NCI-H82 treated with DMSO at 0.1 percent for 48 hours (cell line): ENCODE measurements around the gene ACACA.
"Not testable (repeated sequence)": the region's sequence is repeated elsewhere in the genome, so short reads cannot be mapped to it uniquely, and the experiment has no call there.

Experiments used
- DNase-seq: peaks from one replicate; lab custom pipeline; 2025; ENCODE audit not compliant: unreplicated experiment; lab: John Stamatoyannopoulos, UW

Gene ACACA

DNA sequence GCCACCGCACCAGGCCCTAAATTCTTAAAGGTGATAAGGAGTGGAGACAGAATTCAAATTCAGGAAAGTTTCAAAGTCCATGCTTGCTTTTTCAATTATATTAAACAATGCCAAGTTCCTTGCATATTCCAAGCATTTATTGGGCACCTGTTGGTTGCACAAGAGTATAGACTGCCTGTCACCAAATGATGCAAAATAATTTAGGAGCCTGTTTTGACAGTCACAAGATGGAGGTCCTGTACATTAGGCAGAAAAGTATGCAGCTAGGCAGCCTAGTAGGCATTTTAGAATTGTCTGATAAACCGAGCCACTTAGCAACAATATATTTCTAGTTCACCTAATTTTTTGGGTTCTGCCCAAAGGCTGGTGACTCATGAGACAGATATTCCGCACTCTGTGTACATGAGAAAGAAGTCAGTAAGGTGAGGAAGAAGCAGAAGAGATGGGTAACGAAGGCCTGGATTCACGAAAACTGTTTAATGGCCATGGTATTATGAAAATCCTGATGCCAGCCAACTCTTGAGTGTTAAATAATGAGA is 7.3 kb downstream of the ACACA start:
- no peak for DNase-seq

DNA sequence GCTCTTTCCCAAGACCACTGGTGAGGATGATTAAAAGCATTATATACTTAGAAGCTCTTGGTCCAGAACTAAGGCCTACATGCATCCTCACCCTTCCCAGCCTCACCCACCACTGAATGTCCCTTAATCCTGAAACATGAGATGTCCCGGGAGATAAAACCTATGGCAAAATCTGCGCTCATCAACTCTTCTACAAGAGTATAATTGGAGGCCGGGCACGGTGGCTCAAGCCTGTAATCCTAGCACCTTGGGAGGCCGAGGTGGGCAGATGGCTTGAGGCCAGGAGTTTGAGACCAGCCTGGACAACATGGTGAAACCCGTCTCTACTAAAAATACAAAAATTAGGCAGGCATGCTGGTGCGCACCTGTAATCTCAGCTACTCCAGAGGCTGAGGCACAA is 13.3 kb downstream of the ACACA start:
- no peak for DNase-seq

DNA sequence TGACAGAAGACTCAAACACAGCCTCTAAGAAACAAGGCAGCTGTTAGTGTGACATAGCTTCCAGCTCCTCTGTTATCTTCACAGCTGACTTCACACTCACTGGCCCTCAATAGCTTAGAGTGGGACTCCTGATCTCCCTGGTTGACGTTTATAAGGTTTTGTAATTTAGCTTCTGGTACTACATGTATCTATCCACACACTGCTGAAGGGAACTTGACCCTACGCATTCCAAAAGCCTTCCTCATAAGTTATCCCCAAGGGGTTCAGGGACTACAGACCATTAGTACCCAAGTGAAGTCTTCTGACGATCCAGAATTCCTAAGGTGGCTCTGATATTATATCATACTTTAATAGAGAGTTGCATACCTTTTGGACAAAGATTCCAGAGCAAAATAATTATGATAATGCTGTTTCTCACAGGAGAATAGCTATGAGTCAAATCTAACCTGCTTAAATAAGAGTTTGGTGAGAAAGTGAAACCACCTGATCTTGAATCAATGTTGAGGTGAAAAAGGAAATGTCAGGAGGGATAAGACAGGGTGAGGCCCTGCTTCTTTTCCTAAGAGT is 14.5 kb downstream of the ACACA start:
- DNase-seq, result no peak

DNA sequence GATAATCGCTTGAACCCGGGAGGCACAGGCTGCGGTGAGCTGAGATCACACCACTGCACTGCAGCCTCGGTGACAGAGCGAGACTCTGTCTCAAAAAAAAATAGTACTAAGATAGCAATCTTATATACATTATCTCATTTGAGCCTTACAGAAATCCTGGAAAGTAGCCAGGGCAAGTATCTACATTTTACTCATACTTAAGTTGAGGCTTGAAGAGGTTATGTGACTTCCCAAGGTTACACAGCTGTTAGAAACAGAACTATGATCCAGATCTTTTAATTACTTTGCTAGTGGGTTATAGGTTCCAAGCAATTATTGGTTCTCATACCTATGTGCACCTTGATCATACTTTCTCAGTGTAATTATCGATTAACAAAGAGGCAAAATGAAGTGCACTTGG is 15.5 kb downstream of the ACACA start:
- DNase-seq, result no peak

DNA sequence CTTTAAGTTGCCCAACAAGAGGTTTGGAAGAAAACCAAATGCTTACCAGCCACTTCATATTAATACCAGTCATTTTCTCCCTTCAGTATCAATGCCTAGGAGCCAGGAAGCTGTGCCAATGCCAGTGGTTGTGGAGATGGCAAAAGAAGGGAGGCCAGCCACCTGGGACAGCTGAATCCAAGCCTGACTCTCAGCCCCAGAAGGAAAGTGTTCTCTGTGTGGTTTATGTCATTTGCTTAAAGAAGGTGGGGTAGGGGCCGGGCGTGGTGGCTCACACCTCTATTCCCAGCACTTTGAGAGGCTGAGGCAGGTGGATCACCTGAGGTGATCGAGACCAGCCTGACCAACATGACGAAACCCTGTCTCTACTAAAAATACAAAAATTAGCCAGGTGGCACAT is 17.5 kb downstream of the ACACA start:
- DNase-seq, result no peak

DNA sequence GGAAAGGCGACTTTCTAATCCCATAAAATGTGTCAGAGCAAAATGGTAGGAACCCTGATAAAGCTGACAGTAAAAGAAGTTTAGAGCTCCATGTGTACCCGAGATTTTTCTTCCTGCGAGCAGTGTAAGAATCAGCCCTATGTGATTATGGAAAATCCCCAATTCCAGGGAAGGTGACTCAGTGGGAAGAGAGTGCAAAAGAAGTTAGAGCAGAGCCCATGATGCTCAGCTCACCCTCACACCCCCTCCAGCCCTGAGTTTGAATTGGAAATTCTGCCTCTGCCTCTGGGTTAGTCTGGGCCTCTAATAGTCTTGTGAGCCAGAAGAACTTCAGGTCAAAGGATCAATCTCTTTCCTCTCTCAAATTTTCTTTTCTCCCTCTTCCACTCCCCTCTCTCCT is 18.4 kb downstream of the ACACA start:
- no peak for DNase-seq

DNA sequence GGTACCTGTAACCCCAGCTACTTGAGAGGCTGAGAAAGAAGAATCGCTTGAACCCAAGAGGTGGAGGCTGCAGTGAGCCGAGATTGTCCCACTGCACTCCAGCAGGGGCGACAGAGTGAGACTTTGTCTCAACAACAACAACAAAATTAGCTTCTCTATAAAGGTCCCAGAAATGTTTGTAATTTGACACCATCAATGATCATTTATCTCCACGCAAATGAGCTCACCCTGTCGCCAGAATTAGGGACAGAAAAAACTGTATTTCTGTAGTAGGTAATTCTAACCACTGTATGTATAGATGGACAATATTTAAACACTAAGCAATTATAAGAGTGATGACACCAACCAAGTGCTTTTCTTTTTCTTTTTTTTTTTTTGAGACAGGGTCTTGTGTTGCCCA is 20.2 kb downstream of the ACACA start:
- DNase-seq, result no peak

DNA sequence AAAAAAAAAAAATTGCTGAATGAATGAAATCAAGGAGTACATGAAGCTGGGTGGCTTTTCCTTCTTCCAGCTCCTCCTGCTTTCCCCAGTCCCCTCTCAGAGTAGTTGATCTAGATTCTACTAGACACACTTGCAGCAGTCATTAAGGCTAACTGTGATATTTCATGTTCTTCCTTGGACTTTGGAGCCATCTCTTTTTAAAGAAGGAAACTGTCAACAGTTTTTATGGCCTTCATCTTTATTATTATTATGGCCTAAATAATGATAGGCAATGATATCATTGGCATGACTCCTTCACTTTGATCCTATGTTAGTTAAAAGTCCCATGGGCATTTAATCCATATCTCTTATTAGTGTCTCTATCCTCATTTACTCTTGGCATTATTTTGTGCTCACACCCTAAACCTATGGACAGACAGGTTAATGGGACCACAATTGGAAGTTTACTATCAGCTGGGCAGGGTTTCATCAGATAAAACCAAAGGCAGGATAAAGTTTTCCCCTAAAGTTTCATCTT is 21.1 kb downstream of the ACACA start:
- DNase-seq, result no peak

DNA sequence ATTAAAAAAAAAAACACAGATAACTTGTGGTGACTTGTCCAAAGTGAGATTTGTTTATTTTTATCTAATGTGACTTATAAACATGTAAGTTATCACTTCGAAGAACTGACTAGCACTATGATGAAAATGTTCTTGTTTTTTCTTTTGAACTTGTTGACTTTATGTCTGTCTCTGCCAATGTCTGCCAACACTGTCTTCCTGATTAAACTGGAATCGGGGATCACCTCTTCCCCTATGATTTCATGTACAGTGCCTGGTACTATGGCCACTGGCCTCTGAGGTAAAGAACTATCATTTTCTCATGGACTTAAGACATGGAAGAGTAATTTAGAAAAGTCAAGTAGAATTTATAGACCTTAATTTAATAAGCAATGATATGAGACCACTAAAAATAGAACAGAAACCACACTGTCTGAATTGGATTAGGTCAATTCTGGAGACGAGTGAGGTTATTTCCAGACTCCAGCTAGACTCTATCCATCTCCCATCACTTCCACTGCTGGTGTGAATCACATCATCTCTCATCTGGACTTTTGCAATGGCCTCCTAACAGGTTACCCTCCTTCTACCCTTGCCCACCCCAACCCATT is 22.0 kb downstream of the ACACA start:
- no peak for DNase-seq

DNA sequence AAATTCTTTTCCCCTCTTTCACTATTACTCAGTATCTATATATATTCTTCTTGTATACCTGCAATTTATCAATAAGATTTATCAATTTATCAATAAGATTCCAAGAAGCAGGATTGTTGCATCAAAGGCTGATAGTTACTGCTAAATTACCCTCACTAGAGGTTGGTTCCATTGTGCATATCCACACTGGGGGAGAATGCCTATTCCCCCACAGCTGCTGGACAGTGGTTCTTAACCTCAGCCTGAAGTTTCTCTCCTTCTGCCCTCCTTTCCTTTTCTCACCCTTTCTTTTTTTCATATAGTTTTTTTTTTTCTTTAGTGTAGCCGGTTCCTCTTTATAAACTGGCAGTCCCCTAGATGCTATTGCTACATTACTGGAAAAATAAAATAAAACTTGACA is 24.6 kb downstream of the ACACA start:
- DNase-seq, result no peak

DNA sequence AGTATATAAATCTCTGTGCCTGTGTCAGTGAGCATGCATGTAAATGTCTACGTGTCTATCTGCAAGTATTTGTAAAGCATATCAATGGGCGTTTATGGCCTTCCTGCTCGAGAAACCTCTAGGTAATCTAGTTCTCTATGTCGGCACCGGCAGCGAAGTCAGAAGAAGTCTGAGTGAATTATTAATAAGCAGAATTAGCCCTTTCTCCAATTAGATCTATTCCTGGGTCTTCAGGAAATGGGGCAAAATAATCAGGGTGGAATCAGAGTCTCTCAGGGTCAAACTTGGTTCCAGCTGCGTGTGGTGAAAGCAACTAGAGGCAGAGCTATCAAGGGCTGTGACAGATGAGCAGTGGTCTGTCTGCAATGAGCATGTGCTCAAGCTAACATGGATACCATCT is 30.9 kb downstream of the ACACA start, which contains the start of gene C17orf78:
TSS of gene C17orf78 (plus strand) at position 280 of the 400 bp plus-strand sequence. CDS start at position 388, 108 bp downstream.
- no peak for DNase-seq

DNA sequence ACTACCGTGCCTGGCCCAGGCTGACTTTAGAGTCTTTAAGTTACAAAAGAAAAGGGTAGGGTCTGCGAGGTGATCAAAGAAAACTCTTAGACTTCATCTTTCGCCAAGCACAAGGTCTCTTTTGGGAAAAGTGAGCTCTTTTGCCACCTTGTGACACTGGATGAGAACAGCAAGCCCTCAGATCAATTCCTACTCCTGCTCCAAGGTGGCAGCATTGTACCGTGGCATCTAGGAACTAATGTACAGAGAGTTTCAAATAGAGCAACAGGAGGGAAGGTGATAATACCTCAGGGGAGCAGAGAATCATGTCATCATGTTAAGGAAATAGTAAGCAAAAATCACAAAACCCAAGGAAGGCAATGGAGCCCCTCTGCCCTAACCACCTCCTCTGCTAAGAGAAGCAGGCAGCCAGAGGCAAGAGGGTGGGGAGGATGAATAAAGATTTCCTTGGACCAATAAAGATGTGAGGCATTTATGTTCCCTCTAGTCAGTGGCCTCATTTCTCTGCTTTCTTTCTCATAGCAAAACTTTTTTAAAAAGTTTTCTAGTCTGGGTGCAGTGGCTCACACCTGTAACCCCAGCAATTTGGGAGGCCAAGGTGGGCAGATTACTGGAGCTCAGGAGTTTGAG is 33.0 kb downstream of the ACACA start:
- peak; percentile 86 for DNase-seq

DNA sequence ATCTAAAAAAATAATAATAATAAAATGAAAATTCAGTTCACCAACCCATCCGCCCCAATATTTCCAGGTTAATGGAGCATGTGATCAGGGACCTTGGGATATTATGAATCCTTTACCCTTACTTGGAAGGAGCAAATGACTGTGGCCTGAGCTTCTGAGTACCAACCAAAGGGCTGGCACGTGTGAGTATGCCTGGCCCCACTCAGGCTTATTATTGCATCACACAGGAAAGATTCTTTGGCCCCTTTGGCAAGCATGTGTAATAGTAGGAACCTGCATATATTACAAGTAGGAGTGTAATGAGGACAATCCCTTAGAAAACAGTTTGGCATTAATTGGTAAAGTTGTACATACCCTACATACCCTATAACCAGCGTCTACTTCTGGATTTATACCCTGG is 38.1 kb downstream of the ACACA start:
- no peak for DNase-seq

DNA sequence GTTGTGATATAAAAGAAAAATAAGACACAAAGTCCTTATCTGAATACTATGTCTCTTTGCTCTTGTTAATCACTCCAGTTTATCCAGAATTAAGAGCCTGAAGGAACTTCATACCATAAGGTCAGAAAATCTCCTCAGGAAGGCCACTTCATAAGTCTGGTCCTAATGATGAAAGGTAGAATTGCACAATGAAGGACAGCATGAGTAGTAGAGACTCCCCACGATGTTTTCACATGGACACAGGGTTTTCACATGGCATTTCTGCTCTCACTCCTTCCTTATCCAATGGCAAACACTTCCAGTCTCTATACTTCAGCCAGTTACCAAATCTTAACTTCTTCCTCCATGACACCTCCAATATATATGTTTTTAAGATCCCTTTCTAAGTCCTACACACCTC is 41.0 kb downstream of the ACACA start:
- DNase-seq, result no peak

DNA sequence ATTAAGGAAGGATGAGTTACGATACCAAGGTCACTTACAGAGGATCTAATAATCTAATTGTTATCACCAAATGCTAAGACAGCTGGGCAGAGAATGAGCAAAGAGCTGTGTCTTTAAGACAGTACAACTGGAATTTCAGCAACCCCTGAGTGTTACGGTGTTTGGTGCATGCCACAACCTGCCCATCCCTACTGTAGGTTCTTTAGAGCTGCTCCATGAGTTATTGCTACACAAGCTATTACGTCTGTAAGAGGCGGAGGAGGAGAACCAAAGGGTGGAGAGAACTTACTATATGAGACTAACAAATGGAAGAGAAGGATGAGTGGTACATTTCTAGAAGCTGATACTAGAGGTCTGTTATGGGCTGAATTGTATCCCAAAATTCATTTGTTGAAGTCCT is 45.1 kb downstream of the ACACA start:
- DNase-seq, result no peak

DNA sequence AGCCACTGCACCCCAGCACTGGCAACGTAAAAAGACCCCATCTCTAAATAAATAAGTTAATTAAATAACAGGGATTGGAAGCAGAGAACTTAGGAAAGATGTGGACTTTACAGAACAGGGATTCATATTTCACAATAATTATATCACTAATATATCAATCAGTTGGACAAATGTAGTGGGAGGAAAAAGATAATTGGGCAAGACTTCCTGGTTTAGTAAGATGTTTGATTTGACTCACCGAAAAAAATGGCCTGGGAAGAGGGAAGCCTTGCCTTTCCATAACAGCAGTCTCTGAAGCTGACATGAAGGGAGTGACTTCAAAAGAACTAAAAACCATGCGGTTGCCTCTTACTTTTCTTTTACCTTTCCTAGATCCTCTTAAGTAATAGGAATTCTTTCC is 46.0 kb downstream of the ACACA start:
- DNase-seq, result no peak

DNA sequence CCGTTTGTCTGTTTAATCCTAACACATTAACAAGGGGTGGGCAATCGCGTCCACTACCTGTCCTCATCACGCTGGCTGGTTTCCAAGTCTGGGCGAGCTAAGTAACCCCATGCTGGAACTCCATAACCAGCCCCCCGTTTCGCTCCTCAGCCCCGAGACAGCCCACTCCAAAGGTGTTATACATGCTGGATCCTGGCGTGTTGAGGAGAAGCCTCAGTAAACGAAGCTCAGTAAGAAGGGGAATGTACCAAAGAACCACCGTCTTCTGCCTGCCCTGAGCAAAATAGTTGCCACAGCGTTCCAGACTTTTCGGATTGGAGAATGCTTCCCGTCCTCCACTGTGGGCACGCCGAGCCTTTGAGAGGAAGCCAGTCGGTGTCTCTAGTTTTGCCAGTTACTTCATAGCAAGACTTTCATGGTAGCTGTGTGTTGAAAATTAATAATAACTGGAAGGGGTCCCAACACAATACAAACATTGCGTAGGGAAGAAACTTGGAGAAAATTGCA is 46.9 kb downstream of the ACACA start:
- DNase-seq, result no peak

DNA sequence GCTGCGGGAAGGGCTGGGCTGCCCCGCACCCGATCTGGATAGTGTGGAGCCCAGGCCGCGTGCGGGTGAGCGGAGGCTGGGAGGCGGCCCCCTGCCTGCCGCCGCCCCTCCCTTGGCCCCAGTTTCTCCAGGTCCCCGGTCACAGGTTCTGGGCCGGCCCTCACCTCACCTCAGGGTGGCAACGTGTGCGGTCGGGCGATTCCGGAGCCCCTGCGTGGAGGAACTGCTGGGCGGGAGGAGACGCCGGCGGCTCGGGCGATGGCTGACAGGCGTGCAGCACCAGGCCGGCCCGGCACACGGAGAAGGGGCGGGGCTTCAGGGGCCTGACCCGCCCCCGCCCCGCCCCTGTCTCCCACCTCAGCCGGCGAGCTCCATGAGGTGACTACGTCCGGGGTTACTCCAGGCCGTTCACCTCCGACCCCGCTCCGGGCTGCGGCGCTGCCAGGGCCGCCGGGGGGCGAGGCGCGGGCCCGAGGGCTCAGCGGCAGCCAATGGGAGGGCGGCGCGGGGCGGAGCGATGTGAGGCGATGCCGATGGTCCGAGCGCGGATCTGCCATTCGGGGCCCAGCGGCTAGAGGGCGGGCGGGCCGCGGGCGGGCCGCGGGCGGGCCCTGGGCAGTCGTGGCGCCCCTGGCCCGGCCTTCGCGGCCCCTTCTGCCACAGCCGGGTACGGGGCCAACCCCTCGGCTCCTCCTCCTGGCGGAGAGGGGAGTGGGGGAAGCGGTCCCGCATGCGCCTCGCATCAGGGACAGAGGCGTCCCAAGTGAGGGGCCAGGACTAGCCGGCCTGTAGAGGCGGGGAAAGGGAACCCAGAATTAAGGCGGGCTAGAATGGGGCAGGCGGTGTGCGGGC is 47.6 kb downstream of the ACACA start:
- DNase-seq, result peak; percentile 89

DNA sequence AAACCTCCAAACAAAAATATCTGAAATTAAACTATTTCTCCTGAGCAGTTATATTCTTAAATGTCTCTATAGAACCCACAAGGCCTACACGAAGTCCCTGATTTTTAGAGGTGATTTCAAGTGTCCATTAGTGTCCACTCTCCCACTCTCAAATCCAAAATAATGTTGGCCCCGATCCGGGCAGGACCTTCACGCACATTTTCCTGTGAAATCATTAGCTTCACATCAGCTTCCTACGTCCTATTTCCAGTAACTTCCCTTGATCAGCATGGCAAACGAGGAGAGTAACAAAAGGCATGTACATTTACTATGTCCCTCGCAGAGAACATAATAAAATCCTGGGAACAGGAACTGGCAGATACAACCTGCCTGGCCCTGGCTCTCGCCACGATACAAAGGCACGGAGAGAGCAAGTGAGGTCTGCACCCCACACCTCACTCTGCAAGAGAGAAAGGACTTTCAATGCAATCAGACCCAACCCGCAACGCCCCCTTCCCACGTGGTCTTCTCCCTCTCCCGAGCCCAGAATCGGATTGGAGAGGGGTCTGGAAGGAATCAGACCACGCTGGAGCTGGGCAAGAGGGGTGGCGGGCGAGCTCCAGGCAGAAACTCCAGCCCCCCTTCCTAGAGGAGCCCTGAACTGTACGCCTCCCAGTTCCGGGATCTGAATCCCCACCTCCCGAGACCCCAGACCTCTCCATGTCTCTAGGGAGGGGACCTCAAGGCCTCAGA is 48.4 kb downstream of the ACACA start:
- peak; percentile 68 for DNase-seq

DNA sequence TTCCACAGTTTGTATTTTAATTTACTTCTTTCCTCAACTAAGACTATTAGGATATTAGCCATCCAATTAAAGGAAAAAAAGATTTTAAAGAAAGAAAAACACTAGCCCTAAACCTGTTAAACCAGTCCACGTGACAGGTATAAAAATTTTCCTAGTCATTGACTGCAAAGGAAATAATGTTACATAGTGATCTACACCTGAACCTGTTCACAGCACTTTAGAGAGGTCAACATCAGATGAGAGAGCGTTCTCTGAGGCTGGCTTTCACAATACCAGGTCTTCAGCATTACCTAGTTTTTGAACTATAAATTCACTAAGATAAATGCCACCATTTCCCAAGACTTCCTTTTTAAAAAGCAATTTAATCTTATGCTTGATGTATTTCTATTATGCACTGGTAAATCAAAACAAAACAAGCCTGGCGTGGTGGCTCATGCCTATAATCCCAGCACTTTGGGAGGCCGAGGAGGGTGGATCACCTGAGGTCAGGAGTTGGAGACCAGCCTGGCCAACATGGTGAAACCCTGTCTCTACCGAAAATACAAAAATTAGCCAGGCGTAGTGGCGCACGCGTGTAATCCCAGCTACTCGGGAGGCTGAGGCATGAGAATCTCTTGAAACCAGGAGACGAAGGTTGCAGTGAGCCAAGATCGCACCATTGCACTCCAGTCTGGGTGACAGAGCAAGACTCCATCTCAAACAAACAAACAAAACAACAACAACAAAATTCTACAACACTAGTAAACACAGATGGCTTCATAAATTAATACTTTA is 49.7 kb downstream of the ACACA start:
- DNase-seq, result not testable (repeated sequence)
